ENCODE measurements around the gene C10orf71.

GRCh38 chr10:49375611-49376010 is 76.6 kb downstream of the C10orf71 start:
- TF ChIP-seq EP300 (IDR thresholded peaks at IDR 0.05; ENCODE audit: borderline replicate concordance) (no peak), MAX (IDR thresholded peaks at IDR 0.05) (no peak), EGR1 (IDR thresholded peaks at IDR 0.05) (no peak), CEBPB (IDR thresholded peaks at IDR 0.05) (no peak)
- TF ChIP-seq, protein P1, sequence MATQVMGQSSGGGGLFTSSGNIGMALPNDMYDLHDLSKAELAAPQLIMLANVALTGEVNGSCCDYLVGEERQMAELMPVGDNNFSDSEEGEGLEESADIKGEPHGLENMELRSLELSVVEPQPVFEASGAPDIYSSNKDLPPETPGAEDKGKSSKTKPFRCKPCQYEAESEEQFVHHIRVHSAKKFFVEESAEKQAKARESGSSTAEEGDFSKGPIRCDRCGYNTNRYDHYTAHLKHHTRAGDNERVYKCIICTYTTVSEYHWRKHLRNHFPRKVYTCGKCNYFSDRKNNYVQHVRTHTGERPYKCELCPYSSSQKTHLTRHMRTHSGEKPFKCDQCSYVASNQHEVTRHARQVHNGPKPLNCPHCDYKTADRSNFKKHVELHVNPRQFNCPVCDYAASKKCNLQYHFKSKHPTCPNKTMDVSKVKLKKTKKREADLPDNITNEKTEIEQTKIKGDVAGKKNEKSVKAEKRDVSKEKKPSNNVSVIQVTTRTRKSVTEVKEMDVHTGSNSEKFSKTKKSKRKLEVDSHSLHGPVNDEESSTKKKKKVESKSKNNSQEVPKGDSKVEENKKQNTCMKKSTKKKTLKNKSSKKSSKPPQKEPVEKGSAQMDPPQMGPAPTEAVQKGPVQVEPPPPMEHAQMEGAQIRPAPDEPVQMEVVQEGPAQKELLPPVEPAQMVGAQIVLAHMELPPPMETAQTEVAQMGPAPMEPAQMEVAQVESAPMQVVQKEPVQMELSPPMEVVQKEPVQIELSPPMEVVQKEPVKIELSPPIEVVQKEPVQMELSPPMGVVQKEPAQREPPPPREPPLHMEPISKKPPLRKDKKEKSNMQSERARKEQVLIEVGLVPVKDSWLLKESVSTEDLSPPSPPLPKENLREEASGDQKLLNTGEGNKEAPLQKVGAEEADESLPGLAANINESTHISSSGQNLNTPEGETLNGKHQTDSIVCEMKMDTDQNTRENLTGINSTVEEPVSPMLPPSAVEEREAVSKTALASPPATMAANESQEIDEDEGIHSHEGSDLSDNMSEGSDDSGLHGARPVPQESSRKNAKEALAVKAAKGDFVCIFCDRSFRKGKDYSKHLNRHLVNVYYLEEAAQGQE (IDR thresholded peaks at IDR 0.05; ENCODE audit: low read depth) = no peak
